Activated T-helper 2 cell treated with anti-CD3 and anti-CD28 coated beads, Interferon-gamma antibody, Interleukin-2, Interleukin-4, amounts not matched to agents 10 μg/mL and 5 μg/mL and 100 μg/mL, durations not matched to agents 14 hours and 24 hours and 36 hours (primary cell): ENCODE data around the gene GALNT14. TPM values are rescaled to one million over a fixed set of nuclear protein-coding genes. Genes with fewer than 3 reads are reported as not detected.

Experiments
- DNase-seq: peaks from one replicate; pipeline ENCODE4 v3.0.0; 2021; ENCODE audit warnings: low spot score
- H3K27ac Mint-ChIP-seq: one replicate; pipeline ENCODE4 v1.8.0; 2021; ENCODE audit warnings: mixed read lengths
- H3K27me3 Mint-ChIP-seq: one replicate; pipeline ENCODE4 v1.8.0; 2021; ENCODE audit warnings: low read depth, mixed read lengths
- H3K36me3 Mint-ChIP-seq: one replicate; pipeline ENCODE4 v1.8.0; 2021; ENCODE audit warnings: low read depth, mixed read lengths
- H3K4me1 Mint-ChIP-seq: one replicate; pipeline ENCODE4 v1.8.0; 2021; ENCODE audit warnings: low read depth, mixed read lengths
- H3K4me3 Mint-ChIP-seq: one replicate; pipeline ENCODE4 v1.8.0; 2021; ENCODE audit warnings: low read depth, mild to moderate bottlenecking, moderate library complexity, mixed read lengths
- H3K9me3 Mint-ChIP-seq: one replicate; pipeline ENCODE4 v1.8.0; 2021; ENCODE audit warnings: mixed read lengths
- intact Hi-C: fragments of 100-400 bp; cut with micrococcal nuclease; formaldehyde crosslinking; loops from one replicate; pipeline ENCODE4 v1.15.1; 2023
- total RNA-seq: library from RNA; stranded (reverse); gene quantifications from 2 replicates; pipeline ENCODE4 v1.2.3, GENCODE V29; 2022

GALNT14 gene
- total RNA-seq, 1 donor from 2014 or later: 0.50 TPM

DNA sequence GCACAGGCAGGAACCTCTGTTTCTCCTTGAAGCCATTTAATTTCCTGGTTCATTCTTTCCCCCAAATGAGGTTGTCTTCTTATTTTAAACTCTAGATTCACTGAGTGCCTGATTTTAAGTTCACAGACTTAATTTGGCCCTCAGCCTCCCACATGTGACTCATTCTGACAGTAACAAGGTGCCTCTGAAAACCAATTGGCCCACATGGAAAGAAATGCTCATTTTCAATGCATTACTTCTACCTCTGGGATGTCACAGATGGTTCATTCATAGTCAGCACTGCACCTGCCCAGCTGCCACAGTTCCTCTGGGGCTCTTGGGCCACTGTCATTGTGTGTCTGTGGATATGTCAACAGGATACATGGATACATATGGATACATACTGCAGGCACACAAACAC is 190.6 kb downstream of the GALNT14 start:
- Mint-ChIP-seq H3K27me3 (no peaks in the 10 kb centered on the region), H3K4me3 (no peak overlapping the region), H3K27ac (no peak overlapping the region), H3K36me3 (no peaks in the 10 kb centered on the region), H3K4me1 (no peaks in the 10 kb centered on the region), H3K9me3 (no peaks in the 10 kb centered on the region)
- DNase-seq: no peak
- intact Hi-C loops: no loop called here

DNA sequence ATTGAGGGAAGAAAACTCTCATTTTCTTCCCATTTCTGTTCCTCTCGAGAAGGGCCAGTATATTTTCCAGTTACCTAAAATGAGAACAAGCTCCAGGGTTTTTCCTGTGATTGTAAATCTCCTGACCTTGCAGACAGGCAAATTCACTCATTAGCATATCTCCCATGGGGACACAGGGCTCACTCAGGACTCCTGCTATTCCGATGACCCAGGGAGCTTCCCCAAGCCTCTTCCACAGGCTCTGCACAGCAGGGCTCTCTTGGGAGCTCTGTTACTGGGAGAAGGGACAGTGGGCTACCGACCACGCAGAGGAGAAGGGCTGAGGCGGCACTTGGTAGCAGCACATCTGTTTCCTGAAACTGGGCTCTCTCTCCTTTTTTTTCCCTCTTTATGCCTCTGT is 195.8 kb downstream of the GALNT14 start:
- DNase-seq: no peak
- no peaks in the 10 kb centered on the region for H3K4me1 Mint-ChIP-seq
- H3K9me3 Mint-ChIP-seq: no peaks in the 10 kb centered on the region
- H3K27me3 Mint-ChIP-seq: no peaks in the 10 kb centered on the region
- intact Hi-C loops: no loop called here
- H3K4me3 Mint-ChIP-seq: no peak overlapping the region
- no peaks in the 10 kb centered on the region for H3K36me3 Mint-ChIP-seq
- H3K27ac Mint-ChIP-seq: no peak overlapping the region

DNA sequence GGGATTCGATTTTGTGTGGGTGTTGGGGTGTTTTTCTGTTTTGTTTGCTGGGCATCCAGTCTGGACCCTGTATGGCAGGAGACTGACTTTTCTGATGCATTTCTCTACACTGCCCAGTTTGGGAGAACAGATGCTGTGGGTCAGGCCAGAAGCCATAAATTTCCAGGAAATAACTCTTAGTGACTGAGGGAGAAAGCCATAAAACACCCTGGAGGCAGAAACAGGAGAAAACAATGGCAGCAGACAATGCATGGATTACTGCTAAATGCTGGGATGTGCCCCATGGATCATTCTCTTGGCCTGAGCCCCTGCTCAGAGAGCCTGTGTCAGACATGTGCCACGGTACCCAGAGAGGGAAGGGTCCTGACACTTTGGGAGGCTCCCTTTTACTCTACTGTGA is 197.4 kb downstream of the GALNT14 start:
- intact Hi-C loops: no loop called here
- Mint-ChIP-seq H3K4me1 (no peaks in the 10 kb centered on the region), H3K4me3 (no peak overlapping the region), H3K27me3 (no peaks in the 10 kb centered on the region), H3K36me3 (no peaks in the 10 kb centered on the region), H3K27ac (no peak overlapping the region), H3K9me3 (no peaks in the 10 kb centered on the region)
- no peak for DNase-seq

DNA sequence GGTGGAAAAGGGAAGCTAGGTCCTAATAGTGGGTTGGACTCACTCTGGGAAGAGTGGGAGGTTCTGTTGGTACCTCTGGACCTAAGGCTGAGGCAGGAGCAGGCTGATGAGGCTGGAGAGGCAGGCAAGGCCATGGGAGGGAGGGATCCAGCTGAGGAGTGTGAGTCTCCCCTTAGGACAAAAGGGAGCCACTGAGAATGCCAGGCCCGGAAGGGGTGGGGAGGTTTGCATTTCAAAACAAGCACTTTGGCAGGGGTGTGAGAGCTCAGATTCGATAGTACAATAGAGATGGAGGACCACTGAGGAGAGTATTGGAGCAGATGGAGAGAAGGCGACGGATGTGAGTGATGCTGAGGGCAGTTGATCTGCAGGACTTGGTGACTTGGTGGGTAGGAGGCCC is 198.9 kb downstream of the GALNT14 start:
- intact Hi-C loops: no loop called here
- Mint-ChIP-seq H3K36me3 (no peaks in the 10 kb centered on the region), H3K27ac (no peak overlapping the region), H3K4me3 (no peak overlapping the region), H3K9me3 (no peaks in the 10 kb centered on the region), H3K27me3 (no peaks in the 10 kb centered on the region), H3K4me1 (no peaks in the 10 kb centered on the region)
- no peak for DNase-seq

DNA sequence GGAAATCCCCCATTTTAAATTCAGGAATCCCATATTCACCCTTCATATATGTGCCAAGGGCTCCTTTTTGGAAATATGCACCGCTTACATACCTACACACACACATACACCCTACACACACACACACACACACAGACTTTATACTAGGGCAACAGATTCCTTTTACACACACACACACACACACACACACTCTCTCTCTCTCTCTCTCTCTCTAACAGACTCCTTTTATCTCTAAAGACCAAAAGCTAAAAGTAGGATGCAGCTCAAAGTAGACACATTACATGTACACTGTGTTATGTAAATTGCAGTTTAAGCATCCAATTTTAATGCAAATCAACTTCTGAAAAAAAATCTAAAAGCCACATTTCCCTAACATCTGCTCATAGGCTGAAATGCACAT is 200.0 kb downstream of the GALNT14 start:
- H3K9me3 Mint-ChIP-seq: no peaks in the 10 kb centered on the region
- intact Hi-C loops: no loop called here
- DNase-seq: no peak
- no peaks in the 10 kb centered on the region for H3K27me3 Mint-ChIP-seq
- H3K27ac Mint-ChIP-seq: no peak overlapping the region
- H3K36me3 Mint-ChIP-seq: no peaks in the 10 kb centered on the region
- H3K4me1 Mint-ChIP-seq: peaks cover 3% of the 10 kb centered on the region
- H3K4me3 Mint-ChIP-seq: no peak overlapping the region

DNA sequence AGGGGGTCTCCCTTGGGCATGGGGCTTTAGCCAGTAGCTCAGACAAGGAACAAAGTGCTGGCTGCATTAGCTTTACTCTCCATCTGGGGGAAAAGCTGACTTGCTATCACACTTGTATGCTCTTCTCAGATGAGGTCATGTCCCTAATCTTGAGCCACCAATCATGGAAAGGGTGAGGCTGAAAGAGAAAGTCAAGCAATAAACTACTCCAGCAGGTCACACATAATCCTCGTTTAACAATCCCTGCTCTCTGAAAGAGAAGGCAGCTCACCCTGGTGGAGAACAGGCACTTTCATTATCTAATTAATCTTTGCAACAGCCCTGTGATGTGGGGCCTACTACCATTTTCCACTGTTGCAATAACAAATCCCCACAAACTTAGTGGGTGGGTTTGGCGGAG is 201.3 kb downstream of the GALNT14 start:
- DNase-seq: no peak
- Mint-ChIP-seq H3K4me1 (peaks cover 9% of the 10 kb centered on the region), H3K4me3 (no peak overlapping the region), H3K27me3 (no peaks in the 10 kb centered on the region), H3K27ac (no peak overlapping the region), H3K9me3 (no peaks in the 10 kb centered on the region), H3K36me3 (no peaks in the 10 kb centered on the region)
- intact Hi-C loops: no loop called here

DNA sequence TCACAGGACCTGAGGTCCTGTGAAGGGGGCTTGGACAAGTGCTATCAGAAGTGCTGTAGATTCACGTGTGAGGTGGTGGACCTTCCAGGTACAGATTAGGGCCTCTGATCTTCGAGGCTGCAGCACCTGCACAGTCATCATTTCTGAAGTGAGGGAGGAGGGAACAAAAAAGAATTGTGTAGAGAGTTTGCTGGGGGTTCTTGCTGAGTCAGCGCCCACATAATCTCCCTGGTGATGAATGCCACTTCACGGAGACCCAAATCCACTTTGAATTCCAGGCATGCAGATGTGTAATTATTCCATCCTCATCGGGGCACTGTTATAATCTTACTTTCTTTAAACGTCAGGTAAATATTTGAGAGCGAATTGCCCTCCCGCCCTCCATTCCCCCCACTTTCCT is 202.4 kb downstream of the GALNT14 start:
- Mint-ChIP-seq H3K4me3 (no peak overlapping the region), H3K36me3 (no peaks in the 10 kb centered on the region), H3K27me3 (no peaks in the 10 kb centered on the region), H3K4me1 (peaks cover 9% of the 10 kb centered on the region), H3K27ac (no peak overlapping the region), H3K9me3 (no peaks in the 10 kb centered on the region)
- intact Hi-C loops: no loop called here
- no peak for DNase-seq

DNA sequence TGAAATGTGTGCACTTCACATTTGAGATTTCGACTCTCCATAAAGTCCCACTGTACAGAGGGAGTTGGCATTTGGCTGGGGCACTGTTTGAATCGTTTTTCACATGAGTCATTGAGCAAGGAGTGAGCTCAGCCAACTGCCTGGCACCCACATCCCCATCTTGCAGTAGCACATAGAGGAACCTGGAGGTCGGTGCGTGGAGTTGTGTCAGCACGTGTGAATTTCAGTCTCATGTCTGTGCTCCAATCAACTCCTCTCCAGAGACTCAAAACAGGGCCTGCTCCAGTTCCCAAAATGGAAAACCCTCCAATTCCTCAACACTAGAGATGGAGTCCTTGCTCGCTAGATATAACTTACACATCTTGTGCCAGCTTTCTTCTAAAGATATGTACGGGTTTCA is 204.2 kb downstream of the GALNT14 start:
- no peaks in the 10 kb centered on the region for H3K27me3 Mint-ChIP-seq
- intact Hi-C loops: no loop called here
- DNase-seq: no peak

DNA sequence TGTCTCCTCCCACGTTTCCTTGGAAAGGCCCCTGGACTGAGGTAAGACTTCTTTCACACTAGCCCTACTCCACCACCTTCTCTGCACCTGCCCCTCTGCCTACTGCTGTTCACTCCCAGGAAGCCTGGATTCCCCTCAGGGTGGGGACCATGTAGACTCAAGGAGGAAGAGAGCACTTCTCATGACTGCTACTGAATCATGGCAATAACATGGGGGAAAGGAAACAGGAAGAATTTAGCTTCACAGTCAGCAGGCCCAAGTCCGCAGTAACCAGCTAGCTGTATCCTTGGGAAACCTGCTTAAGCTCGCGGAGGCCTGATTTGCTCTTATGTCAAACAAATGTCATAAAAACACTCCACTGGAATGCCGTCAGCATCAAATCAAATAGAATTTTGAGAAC is 204.7 kb downstream of the GALNT14 start:
- Mint-ChIP-seq H3K27ac (no peak overlapping the region), H3K36me3 (no peaks in the 10 kb centered on the region), H3K4me3 (no peak overlapping the region), H3K9me3 (no peaks in the 10 kb centered on the region), H3K27me3 (no peaks in the 10 kb centered on the region), H3K4me1 (peaks cover 9% of the 10 kb centered on the region)
- intact Hi-C loops: no loop called here
- no peak for DNase-seq

More for the DNA sequence above, 204.2 kb downstream of the GALNT14 start:
- Mint-ChIP-seq H3K36me3 (no peaks in the 10 kb centered on the region), H3K4me1 (peaks cover 9% of the 10 kb centered on the region), H3K27ac (no peak overlapping the region), H3K4me3 (no peak overlapping the region), H3K9me3 (no peaks in the 10 kb centered on the region)

DNA sequence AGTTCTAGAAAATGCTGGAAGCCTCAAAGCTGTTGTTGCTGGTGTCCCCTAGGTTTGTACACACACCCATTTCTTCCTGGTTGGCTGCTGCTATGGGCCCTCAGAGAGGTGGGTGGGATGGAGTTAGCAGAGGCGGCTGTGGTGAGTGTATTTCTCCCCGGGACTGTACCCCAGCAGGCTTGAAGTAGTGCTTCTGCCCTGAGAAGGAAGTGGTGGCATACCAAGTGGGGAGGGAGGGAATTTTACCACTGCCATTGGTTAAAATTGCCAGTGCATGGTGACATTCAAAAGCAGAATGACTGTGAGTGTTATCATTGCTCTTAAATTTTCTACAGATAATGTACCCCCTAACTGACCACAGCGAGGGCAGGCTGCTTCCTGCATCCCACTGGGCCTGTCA is 205.4 kb downstream of the GALNT14 start:
- H3K27ac Mint-ChIP-seq: no peak overlapping the region
- H3K4me1 Mint-ChIP-seq: peaks cover 9% of the 10 kb centered on the region
- H3K4me3 Mint-ChIP-seq: no peak overlapping the region
- H3K36me3 Mint-ChIP-seq: no peaks in the 10 kb centered on the region
- intact Hi-C loops: no loop called here
- no peaks in the 10 kb centered on the region for H3K27me3 Mint-ChIP-seq
- no peaks in the 10 kb centered on the region for H3K9me3 Mint-ChIP-seq
- DNase-seq: no peak

DNA sequence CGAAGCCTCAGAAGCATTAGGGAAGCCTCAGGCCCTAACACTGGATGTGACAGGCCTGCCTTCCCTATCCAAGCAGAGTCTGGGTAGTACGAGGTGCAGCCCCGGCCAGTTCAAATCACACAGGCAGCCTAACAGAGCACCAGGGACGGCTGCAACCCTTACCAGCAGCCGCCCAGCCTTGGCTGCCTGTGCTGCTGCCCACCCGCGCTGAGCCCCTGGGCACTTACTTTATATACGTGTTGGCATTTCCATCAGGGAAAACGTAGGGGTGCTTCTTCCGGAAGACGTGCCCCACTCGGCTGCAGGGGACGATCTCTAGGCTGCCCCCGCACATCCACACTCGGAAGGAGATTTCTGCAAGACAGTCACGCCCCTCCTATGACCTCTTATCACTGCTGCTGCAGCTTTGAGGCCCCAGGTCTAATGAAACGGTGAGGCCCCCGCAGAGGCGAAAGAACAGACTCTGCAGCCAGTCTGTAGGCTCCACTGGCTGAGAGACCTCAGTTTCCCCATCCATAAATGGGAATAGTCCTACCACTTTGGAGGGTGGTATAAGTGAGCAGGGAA is 206.3 kb downstream of the GALNT14 start:
- intact Hi-C loops: no loop called here
- Mint-ChIP-seq H3K36me3 (no peaks in the 10 kb centered on the region), H3K27ac (no peak overlapping the region), H3K9me3 (no peaks in the 10 kb centered on the region), H3K4me3 (no peak overlapping the region), H3K27me3 (no peaks in the 10 kb centered on the region), H3K4me1 (peaks cover 9% of the 10 kb centered on the region)
- DNase-seq: no peak

DNA sequence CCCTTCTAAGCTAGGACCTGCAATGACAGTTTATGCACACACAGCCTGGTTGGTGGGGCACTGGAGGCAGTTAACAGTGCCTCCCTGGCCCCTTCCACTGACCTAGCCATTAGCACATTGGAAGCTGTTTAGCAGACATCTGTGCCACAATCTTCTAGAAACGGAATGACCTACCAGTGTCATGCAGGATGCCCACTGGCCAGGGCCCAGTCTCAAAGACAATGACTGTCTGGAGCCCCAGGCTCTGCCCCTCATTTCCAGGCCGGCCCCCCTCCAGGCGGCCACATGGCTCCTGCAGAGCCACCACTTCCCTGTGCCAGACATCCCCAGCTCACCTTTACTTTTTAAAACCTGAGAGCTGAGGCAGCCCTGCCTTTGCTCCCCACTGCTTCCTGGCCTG is 207.5 kb downstream of the GALNT14 start:
- intact Hi-C loops: no loop called here
- Mint-ChIP-seq H3K4me3 (no peak overlapping the region), H3K27me3 (no peaks in the 10 kb centered on the region)

DNA sequence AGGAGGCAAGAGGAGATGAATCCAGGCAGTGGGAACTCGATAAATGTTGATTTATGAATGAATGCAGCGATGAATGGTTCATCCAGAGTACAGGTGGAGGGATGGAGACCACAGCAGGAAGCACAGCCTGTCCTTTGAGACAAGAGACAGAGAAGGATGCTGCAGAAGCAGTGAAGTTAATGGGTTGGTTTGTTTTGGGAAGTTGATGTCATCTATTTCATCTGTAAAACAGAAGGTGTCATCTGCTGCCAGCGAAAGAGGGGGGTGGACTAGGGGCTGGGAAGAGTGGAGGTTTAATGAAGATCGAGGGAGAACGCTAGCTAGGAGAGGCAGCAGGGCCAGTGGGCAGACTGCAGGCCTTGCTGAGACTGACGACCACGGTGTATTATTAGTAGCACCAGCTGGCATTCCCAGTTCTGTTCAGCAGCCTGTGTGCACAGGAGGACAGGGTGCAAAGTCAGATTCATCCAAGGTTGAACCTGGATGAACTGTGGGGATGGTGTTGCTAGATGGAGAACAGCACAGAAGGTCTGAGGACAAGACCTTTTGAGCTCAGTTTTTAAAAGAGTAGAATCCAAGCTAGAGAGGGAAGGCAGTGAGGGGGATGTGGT is 210.7 kb downstream of the GALNT14 start:
- Mint-ChIP-seq H3K4me3 (no peak overlapping the region), H3K27ac (no peak overlapping the region), H3K27me3 (no peaks in the 10 kb centered on the region), H3K9me3 (no peaks in the 10 kb centered on the region), H3K36me3 (no peaks in the 10 kb centered on the region), H3K4me1 (peaks cover 3% of the 10 kb centered on the region)
- intact Hi-C loops: no loop called here
- DNase-seq: no peak

More for the DNA sequence above, 207.5 kb downstream of the GALNT14 start:
- no peak overlapping the region for H3K27ac Mint-ChIP-seq
- DNase-seq: no peak
- no peaks in the 10 kb centered on the region for H3K9me3 Mint-ChIP-seq
- no peaks in the 10 kb centered on the region for H3K36me3 Mint-ChIP-seq
- peaks cover 9% of the 10 kb centered on the region for H3K4me1 Mint-ChIP-seq

DNA sequence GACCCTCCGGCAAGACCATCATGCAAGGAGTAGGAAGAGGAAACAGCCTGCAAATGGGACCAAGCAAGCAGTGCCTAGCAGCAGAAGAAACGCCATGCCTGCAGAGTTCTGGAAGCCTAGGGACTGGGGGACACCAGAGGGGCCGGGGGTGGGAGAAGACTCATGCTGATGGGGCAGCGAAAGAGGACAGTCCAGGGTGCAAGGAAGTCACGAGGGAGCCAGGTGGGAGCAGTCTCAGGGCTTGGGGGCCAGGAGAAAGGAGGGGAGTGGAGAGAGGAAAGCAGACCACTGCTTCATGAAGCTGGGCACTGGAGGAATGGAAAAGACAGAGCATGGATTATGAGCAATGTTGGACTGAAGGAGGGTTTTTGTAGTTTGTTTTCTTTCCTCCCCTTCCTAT is 211.6 kb downstream of the GALNT14 start:
- no peaks in the 10 kb centered on the region for H3K4me1 Mint-ChIP-seq
- no peaks in the 10 kb centered on the region for H3K27me3 Mint-ChIP-seq
- intact Hi-C loops: no loop called here

More for the DNA sequence above, 211.6 kb downstream of the GALNT14 start:
- H3K27ac Mint-ChIP-seq: no peak overlapping the region
- H3K4me3 Mint-ChIP-seq: no peak overlapping the region
- H3K36me3 Mint-ChIP-seq: no peaks in the 10 kb centered on the region
- no peaks in the 10 kb centered on the region for H3K9me3 Mint-ChIP-seq
- DNase-seq: no peak
